HepG2 (cell line): ENCODE data around the gene EEF1AKMT3. TPM values are rescaled to one million over a fixed set of nuclear protein-coding genes. Genes with fewer than 3 reads are reported as not detected.
A peak's percentile ranks its signal among the peaks of the same experiment; 100 is the strongest.

Experiments used
- ATF4 ChIP-seq, 2 experiments: fragments of 450-650 bp in 1 of 2; sonication (generic) in 1 of 2; formaldehyde crosslinking; IDR thresholded peaks; 2 replicates each; pipeline versions ENCODE4 v1.5.0 to v1.8.0; 2020 to 2022; ENCODE audit warnings: mild to moderate bottlenecking in 1 of 2, missing genetic modification reagents in 1 of 2
- CEBPB ChIP-seq: IDR thresholded peaks from 2 replicates; pipeline ENCODE4 v1.6.1; 2011; ENCODE audit warnings: low read depth, low read length, improper control_type of control experiment, borderline replicate concordance
- EZH2 ChIP-seq: conservative IDR thresholded peaks from 2 replicates; pipeline ENCODE4 v1.6.1; 2012; ENCODE audit warnings: mild to moderate bottlenecking, low read depth, low read length, moderate library complexity
- HDAC2 ChIP-seq: sonication (generic); formaldehyde crosslinking; IDR thresholded peaks from 2 replicates; pipeline ENCODE4 v1.4.0; 2020; ENCODE audit warnings: missing genetic modification reagents
- HES4 ChIP-seq: sonication (generic); formaldehyde crosslinking; IDR thresholded peaks from 2 replicates; pipeline ENCODE4 v1.9.0; 2021; ENCODE audit warnings: mild to moderate bottlenecking, missing genetic modification reagents, borderline replicate concordance
- HNRNPL ChIP-seq: fragments of 200-400 bp; formaldehyde crosslinking; IDR thresholded peaks from 2 replicates; pipeline ENCODE4 v1.6.1; 2017; ENCODE audit warnings: mild to moderate bottlenecking, low read depth, low read length
- HNRNPUL1 ChIP-seq: fragments of 200-400 bp; formaldehyde crosslinking; IDR thresholded peaks from 2 replicates; pipeline ENCODE4 v1.6.1; 2017; ENCODE audit warnings: low read depth, mild to moderate bottlenecking, low read length, moderate library complexity
- HOXA5 ChIP-seq: sonication (generic); formaldehyde crosslinking; IDR thresholded peaks from 2 replicates; pipeline ENCODE4 v1.4.0; 2020; ENCODE audit warnings: missing genetic modification reagents
- HOXD1 ChIP-seq: sonication (generic); formaldehyde crosslinking; IDR thresholded peaks from 2 replicates; pipeline ENCODE4 v1.5.0; 2020; ENCODE audit warnings: missing genetic modification reagents
- IRF1 ChIP-seq: sonication (generic); formaldehyde crosslinking; IDR thresholded peaks from 2 replicates; pipeline ENCODE4 v1.4.0; 2020; ENCODE audit warnings: low read depth, mild to moderate bottlenecking, missing genetic modification reagents
- PHF8 ChIP-seq: sonication (generic); formaldehyde crosslinking; IDR thresholded peaks from 2 replicates; pipeline ENCODE4 v1.5.0; 2020; ENCODE audit warnings: missing genetic modification reagents
- RBFOX2 ChIP-seq: fragments of 200-400 bp; formaldehyde crosslinking; IDR thresholded peaks from 2 replicates; pipeline ENCODE4 v1.6.1; 2017; ENCODE audit warnings: low read depth, mild to moderate bottlenecking, low read length
- SETDB1 ChIP-seq: sonication (generic); formaldehyde crosslinking; IDR thresholded peaks from 2 replicates; pipeline ENCODE4 v1.5.1; 2020; ENCODE audit warnings: missing genetic modification reagents, mild to moderate bottlenecking, borderline replicate concordance
- SYNCRIP ChIP-seq: fragments of 200-400 bp; formaldehyde crosslinking; IDR thresholded peaks from 2 replicates; pipeline ENCODE4 v1.6.1; 2018; ENCODE audit warnings: mild to moderate bottlenecking, low read depth, low read length; ENCODE audit not compliant: insufficient read depth
- TBP ChIP-seq: sonication (generic); formaldehyde crosslinking; IDR thresholded peaks from 2 replicates; pipeline ENCODE4 v1.5.0; 2020; ENCODE audit warnings: missing genetic modification reagents
- TBX2 ChIP-seq: sonication (generic); formaldehyde crosslinking; IDR thresholded peaks from 2 replicates; pipeline ENCODE4 v1.5.0; 2020; ENCODE audit warnings: missing genetic modification reagents, mild to moderate bottlenecking, borderline replicate concordance
- TCF7 ChIP-seq: sonication (generic); IDR thresholded peaks from 2 replicates; pipeline ENCODE4 v1.6.1; 2016; ENCODE audit warnings: antibody characterized with exemption, low read depth
- THAP11 ChIP-seq: IDR thresholded peaks from 2 replicates; pipeline ENCODE4 v1.6.1; 2016; ENCODE audit warnings: missing biosample characterization, missing genetic modification reagents
- ZBTB1 ChIP-seq: sonication (generic); formaldehyde crosslinking; IDR thresholded peaks from 2 replicates; pipeline ENCODE4 v1.4.0; 2020; ENCODE audit warnings: missing genetic modification reagents, borderline replicate concordance
- ZBTB8A ChIP-seq: sonication (generic); formaldehyde crosslinking; IDR thresholded peaks from 2 replicates; pipeline ENCODE4 v1.4.0; 2020; ENCODE audit warnings: mild to moderate bottlenecking, low read depth, missing genetic modification reagents, borderline replicate concordance
- ZFAT ChIP-seq: sonication (generic); formaldehyde crosslinking; conservative IDR thresholded peaks from 2 replicates; pipeline ENCODE4 v1.8.1; 2023; ENCODE audit warnings: missing genetic modification reagents, inconsistent platforms
- ZFP36L2 ChIP-seq: sonication (generic); formaldehyde crosslinking; IDR thresholded peaks from 2 replicates; pipeline ENCODE4 v1.4.0; 2020; ENCODE audit warnings: missing genetic modification reagents
- ZFP90 ChIP-seq: sonication (generic); formaldehyde crosslinking; IDR thresholded peaks from 2 replicates; pipeline ENCODE4 v1.8.0; 2022; ENCODE audit warnings: missing genetic modification reagents, mild to moderate bottlenecking, inconsistent platforms, borderline replicate concordance
- ZNF549 ChIP-seq: sonication (generic); formaldehyde crosslinking; IDR thresholded peaks from 2 replicates; pipeline ENCODE4 v1.5.0; 2020; ENCODE audit warnings: missing genetic modification reagents
- ZSCAN5A ChIP-seq: sonication (generic); formaldehyde crosslinking; IDR thresholded peaks from 2 replicates; pipeline ENCODE4 v1.8.0; 2022; ENCODE audit warnings: mild to moderate bottlenecking, missing genetic modification reagents, borderline replicate concordance
- polyA plus RNA-seq, 8 experiments: library from polyadenylated mRNA; depleted of rRNA in 3 of 8; stranded (reverse) in 7 of 8; unstranded in 1 of 8; fragments of >200 nt; fragmentation: Illumina TruSeq in 4 of 8; extraction: Trizol in 4 of 8; gene quantifications; 2 replicates each; pipeline versions ENCODE4 v1.2.1 to v1.2.3, GENCODE V29; 2011 to 2016; ENCODE audit warnings: low read depth in 4 of 8, missing spikeins in 1 of 8, mixed read lengths in 1 of 8; ENCODE audit not compliant: insufficient read depth in 1 of 8
- total RNA-seq, 5 experiments: library from RNA; depleted of rRNA; stranded (reverse); fragments of >200 nt; fragmentation: Illumina TruSeq; extraction: Trizol; gene quantifications; 2 replicates each; pipeline ENCODE4 v1.2.3, GENCODE V29; 2016; ENCODE audit warnings: low read depth in 1 of 5
- TF ChIP-seq, protein P1 (sequence below): sonication (generic); formaldehyde crosslinking; IDR thresholded peaks from 2 replicates; pipeline ENCODE4 v1.8.1; 2022; ENCODE audit warnings: mild to moderate bottlenecking, missing genetic modification reagents

EEF1AKMT3 gene
- total and polyA plus RNA-seq, 2 of the 13 experiments (the other 11 are each of a cell fraction or from before 2014, with no cell fraction given): 4.7 to 11.4 TPM

DNA sequence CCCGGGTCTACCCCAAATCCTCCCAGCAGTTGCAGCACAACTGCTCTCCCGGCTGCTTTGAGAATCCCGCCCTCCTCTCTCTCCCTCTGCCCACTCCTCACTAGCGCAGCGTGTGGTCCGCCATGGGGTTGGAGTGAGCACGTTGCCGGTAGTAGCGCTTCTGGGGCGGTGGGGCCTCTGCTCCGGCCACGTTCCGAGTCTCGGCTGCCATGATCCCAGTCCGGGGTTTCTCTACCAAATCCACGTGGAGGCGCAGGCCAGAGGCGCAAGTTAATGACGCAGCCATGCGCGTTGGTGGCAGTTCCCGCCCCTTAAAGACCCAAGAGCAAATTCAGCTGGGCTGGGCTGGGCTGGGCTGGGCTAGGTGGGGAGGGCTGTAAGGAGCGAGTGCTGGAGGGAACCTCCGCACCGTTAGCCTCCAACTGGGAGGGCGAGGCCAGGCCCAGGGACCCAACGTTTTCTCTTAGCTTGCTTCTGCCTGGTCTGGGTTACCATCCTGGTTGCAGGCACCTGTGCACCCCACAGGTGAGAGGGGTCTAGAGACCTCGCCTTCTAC lies 463 bp upstream of the EEF1AKMT3 start, which contains the start of gene METTL1 (continued):
- peak in 1 of 2 experiments; percentile 72; a peak in 2 of 4 replicates for TF ChIP-seq ATF4 (CRISPR knock-in tag; IDR thresholded peaks at IDR 0.05)
- no peak for TF ChIP-seq TCF7
- peak; percentile 79 for TF ChIP-seq RBFOX2
- peak; percentile 76; the same call in 1 of the 2 replicates for TF ChIP-seq HDAC2 (CRISPR knock-in tag)
- no peak for TF ChIP-seq ZFP36L2 (CRISPR knock-in tag)
- no peak for TF ChIP-seq EZH2
- TF ChIP-seq HNRNPL: 0 out of 2 replicates have a peak, but pooled peaks have one; percentile 77
- TF ChIP-seq CEBPB: no peak
- TF ChIP-seq ZSCAN5A (CRISPR knock-in tag): 0 out of 2 replicates have a peak, but pooled peaks have one; percentile 84
- TF ChIP-seq TBX2 (CRISPR knock-in tag): peak; percentile 58; the same call in 1 of the 2 replicates
- no peak for TF ChIP-seq HNRNPUL1
- TF ChIP-seq THAP11: peak; percentile 91
- no peak; the same call in 1 of the 2 replicates for TF ChIP-seq HOXD1 (CRISPR knock-in tag)
- TF ChIP-seq IRF1: no peak
- TF ChIP-seq SYNCRIP: no peak
- TF ChIP-seq ZBTB1 (CRISPR knock-in tag): no peak
- peak; percentile 81; the same call in 1 of the 2 replicates for TF ChIP-seq HOXA5 (CRISPR knock-in tag)
- TF ChIP-seq SETDB1 (CRISPR knock-in tag): no peak
- peak; percentile 90; the same call in 1 of the 2 replicates for TF ChIP-seq ZFP90
- no peak for TF ChIP-seq ZFAT (CRISPR knock-in tag)
- TF ChIP-seq HES4 (CRISPR knock-in tag): peak; percentile 56; the same call in 1 of the 2 replicates
- TF ChIP-seq TBP (CRISPR knock-in tag): no peak; the same call in 1 of the 2 replicates
- TF ChIP-seq, protein P1, sequence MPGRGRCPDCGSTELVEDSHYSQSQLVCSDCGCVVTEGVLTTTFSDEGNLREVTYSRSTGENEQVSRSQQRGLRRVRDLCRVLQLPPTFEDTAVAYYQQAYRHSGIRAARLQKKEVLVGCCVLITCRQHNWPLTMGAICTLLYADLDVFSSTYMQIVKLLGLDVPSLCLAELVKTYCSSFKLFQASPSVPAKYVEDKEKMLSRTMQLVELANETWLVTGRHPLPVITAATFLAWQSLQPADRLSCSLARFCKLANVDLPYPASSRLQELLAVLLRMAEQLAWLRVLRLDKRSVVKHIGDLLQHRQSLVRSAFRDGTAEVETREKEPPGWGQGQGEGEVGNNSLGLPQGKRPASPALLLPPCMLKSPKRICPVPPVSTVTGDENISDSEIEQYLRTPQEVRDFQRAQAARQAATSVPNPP (CRISPR knock-in tag): no peak; the same call in none of the 2 replicates
- no peak for TF ChIP-seq ZNF549
- peak; percentile 81; the same call in 1 of the 2 replicates for TF ChIP-seq ZBTB8A (CRISPR knock-in tag)
- peak; percentile 97 for TF ChIP-seq PHF8 (CRISPR knock-in tag)
